AG08395 (cell line): ENCODE results near the gene PPEF2.

Experiments
- DNase-seq: peaks from one replicate; pipeline ENCODE4 v3.0.0; 2012; ENCODE audit warnings: mixed read lengths, low spot score

PPEF2 gene

DNA sequence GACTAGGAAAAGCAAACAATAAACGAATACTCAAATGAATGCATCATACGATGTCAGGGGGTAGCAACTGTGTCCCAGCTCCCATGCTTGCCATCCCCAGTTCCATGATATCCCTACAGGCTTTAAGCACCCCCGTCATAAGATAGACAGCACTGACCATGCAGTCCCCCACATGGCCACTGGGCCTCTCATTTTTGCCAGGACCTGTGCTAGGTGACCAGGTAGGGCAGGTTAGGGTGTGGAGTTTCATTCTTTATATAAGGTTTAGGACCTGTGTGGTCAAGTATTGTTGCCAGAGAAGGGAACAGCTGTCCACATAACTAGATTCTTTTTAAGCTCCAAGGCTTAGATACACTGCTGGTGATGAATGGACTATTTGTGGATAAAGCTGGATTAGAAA, 9.7 kb downstream of the PPEF2 start:
- DNase-seq, result no peak

DNA sequence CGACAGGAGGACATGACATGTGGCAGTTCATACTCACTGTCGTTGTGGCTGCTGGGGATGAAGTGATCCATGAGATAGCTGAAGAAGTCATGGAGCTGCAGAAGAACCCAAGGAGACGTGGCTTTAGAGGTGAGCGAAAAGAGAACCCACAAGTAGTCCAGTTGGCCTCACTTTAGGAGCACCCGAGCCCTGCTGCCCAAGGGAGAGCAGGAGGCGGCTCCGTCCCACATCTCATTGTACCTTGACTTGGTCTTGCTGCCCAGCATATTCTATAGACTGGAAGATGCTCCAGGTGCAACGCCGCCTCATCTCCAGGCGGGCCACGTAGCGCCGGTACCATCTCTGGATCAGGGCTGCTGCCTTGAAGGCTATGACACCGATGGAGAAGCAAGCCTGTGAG, 10.6 kb downstream of the PPEF2 start:
- DNase-seq, result no peak

DNA sequence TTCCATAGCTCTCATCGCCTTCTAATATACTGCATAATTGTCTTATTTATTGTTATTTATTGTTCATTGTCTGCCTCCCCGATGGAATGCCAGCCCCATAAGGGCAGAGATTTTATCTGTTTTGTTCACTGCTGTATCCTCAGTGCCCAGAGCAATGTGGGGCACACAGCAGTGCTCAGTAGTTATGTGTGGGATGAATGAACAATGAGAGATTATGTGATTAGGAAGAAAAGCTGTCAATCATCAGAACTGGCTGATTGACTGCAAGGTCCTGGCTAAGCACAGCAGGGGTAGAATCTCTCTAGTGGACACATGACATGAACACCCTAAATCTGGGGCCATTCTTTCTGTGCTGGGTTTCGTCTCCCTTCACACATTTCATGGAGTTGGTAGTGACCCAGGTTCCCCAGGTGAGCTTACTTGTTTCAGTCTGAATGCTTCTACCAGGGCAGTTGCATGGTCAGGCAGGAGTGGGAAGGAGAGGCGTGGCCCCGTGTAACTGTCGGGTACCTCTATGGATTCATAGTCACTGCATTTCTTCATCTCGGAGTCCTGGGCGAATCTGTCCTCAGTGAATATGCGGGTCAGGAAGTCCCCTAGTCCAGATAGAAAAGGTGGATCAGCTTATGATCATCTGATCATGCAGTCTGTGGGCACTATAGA, 12.6 kb downstream of the PPEF2 start:
- no peak for DNase-seq

DNA sequence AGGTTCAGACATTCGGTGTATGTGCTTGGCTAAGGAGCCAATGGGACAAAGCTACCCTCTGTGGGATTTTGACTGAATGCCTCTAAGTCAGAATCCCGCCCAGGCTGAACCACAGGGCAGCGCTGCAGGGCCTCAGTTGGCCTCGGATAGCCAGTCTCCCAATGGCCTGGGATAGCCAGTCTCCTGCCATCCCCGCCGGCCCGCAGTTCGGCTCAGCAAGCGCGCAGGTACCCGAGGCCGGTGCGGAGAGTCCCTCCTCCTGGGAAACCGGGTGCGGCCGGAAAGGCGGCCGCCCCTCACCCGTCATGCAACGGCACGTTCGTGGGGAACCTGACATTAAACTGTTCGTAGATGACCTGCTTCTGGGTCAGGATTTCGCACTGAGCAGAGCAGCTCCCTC, 16.1 kb downstream of the PPEF2 start:
- DNase-seq, result no peak

DNA sequence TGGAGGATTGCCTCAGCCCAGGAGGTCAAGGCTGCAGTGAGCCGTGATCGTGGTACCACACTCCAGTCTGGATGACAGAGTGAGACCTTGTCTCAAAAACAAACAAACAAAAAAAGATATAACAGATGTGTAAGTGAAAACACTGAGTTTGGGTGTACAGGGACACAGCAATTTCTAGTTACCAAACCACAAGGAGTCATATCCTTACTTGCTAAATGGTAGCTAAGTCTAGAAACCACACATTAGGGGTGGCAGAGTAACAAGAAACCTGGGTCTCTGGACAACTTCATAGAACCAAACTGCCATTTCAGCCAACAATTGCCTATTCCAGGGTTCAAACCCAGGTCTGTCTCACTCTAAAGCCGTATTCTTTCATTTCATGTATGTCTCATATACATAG, 20.8 kb downstream of the PPEF2 start:
- no peak for DNase-seq

DNA sequence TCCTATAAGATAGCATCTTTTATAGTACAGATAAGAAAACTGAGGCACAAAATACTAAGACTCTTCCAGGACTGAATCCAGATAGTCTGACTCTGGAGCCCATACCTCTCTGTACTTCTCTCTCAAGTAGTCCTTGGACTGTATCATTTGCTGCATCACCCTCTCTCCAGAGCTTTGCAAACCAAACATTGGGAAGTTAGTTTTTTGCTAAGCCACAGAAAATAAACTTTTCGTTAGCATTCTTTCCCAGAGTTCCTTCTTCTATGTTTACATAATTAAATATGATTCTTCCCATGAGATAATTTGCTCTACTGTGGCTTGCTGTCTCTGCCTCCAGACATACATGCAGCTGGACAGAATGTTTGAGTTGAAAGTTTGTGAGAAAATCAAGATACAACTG, 22.0 kb downstream of the PPEF2 start:
- no peak for DNase-seq

DNA sequence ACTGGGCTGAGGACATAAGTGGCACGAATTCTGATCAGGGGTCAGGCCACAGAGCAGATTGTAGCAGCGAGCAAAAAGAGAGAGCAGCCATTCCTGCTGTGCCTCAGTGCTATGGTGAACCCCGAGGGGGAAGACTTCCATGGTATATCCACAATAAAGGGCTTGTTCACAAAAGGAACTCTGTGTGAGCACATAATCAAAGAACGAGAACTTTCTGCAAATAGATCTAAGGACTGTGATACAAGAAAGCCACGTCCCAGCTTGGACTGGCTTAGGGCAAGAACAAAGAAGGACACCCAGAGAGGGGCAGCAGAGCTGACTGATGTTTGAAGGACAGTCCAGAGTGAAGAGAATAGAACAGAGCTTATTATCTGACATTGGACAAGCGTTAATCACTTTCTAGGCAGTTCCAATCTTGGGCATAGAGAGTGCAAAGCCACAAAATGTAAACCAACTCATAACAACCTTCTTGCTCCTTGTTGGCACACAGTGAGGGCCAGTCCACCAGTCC, 24.0 kb downstream of the PPEF2 start:
- DNase-seq, result no peak

DNA sequence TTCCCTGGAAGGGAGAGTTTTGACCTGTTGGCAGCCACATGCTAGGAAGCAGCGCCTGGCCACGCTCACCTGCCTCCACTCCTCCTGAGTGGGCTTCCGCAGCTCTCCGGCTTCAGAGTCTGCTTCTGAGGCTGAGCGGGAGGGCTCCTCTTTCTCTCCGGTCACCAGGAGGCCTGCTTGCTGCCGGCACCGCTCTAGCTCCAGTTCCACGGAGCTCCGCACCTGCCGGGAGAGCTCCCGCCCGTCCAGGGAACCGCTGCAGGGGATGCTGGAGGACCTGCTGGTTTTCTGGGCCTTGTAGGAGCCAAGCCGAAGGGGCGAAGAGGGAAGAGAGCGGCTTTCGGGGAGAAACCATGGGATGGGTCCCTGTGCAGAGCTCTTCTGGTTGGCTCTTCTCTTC, 26.0 kb downstream of the PPEF2 start:
- DNase-seq, result no peak

DNA sequence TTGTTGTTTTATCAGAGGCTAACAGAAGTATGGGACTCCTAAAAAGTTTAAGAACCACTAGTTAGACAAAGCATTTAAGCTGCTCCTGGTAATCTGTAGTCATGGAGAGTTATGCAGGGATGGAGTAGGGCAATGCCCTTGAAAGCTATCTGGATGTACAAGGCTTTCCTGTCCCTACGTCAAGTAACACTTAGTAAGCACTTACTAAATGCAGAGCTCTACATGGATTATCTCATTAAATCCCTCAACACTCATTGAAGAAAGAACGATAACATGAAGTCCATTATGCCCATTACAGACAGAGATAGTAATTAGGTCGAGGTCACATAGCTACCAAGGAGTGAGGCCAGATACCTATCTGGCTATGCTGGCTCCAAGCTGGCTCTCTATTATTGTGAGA, 33.2 kb downstream of the PPEF2 start:
- DNase-seq, result no peak

DNA sequence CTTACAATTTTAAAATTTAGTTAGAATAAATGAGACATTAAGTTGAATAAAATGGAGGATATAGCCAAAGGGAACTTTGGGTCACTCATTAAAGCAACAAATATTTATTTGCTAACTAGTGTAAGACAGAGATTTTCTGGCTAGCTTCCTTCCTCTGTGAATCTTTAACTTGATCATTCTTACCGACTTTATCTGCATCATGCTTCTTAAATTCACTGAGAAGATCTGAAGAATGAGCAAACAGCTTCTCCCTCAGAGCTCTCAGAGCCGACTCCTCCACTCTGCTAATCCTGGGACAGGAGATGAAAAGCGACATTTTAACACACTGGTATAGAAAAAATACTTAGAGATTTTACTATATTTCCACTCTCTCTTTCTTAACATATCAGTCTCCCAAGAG, 35.1 kb downstream of the PPEF2 start:
- no peak for DNase-seq

DNA sequence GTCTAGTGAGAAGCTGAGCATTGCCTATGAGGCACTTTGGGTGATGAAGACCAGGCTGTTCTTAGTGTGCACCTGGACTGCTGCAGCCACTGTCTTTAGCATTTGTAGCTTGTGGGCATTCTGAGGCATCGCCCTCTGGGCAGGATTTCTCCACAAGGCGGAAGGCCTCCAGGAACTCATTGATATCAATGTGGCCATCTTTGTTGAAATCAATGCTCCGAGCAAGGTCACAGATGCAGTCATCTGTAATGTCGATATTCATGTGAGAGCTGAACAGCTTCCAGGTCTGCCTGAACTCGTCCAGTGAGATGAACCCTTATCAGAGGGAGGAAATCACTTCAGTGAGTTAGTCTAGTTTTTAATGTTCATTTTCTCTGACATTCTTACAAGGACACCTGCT, 41.6 kb downstream of the PPEF2 start:
- DNase-seq, result no peak

DNA sequence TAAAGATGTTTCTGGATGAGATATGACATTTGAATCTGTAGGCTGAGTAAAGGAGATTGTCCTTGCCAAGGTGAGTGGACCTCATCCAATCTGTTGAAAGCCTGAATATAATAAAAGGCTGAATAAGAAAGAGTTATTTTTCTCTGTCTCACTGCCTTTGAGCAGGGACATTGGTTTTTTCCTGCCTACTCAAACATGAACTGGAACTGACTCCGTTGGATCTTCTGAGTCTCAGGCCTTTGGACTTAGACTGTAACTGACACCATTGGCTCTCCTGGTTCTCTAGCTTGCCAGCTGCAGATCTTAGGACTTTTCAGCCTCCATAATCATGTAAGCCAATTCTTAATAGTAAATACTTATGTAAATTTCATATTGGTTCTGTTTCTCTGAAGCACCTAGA, 43.5 kb downstream of the PPEF2 start:
- DNase-seq, result no peak

DNA sequence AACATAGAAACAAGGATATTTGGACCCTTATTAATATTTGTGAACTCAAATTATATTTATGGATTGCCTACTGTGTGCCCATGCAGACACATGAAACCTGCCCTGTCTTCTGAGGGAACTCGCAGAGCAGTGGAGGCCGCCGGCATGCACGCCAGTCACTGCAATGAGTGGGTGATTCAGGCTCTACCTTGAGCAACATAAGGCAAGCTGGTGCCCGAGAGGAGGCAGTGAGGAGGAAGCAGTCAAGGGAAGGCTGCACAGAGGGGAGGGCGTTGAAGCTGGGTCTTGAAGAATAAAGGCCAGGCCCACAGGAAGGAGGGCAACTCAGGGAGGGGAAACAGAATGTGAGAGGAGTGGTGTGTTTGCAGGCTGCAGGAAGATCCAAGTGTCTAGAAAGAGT, 52.8 kb downstream of the PPEF2 start:
- no peak for DNase-seq

DNA sequence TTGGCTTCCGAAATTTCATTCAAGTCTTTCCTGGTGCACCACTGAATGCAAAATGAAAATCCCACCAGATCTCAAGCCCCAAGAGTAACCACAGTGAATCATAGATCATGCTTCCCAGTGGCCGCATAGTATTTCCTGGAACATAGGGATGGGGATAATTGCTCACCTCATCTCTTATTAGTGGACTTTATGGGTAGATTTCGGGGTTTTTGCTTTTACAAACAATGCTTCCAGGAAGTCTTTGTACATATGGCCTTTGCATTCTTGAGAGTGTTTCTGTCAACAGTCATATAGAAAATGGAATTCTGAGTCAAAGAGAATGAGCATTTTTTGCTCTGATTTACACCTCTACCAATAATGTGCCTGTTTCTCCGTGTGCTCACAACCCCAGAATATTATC, 53.4 kb downstream of the PPEF2 start:
- no peak for DNase-seq

DNA sequence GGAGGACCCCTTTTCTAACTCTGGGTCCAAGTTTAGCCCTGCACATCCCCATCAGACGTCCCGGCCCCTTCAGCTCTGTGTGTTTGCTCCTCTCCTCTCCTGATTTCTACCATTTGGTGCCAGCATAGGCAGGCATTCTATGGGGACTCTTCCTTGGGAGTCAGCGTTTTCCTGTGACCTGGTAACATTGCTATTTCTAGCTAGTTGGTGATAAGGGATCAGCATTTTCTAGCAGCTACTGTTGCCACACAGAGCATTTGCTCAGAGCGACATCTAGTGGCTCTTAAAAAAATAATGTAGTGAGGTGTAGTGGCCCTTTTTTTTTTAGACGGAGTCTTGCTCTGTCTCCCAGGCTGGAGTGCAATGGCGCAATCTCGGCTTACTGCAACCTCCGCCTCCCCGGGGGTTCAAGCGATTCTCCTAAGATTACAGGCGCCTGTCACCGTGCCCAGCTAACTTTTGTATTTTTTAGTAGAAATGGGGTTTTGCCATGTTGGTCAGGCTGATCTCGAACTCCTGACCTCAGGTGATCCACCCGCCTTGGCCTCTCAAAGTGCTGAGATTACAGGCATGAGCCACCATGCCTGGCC, 54.0 kb downstream of the PPEF2 start:
- peak; percentile 84 for DNase-seq

DNA sequence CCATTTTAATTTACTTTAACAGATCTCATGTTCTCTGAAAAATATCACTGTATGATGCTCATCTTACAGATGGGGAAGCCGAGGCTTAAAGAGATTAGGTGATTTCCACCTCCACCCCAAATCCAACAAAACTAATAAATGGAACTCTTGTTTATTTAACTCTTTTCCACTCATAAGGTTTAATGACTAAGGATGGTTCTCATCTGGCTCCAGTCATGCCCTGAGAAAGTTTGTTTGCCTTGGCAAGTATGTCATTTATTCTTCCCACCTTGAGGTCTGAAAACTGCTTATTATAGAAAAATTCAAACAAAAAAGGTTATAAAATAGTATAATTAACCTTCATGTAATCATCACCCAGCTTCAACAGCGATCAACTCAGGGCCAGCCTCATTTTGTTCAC, 56.3 kb downstream of the PPEF2 start:
- DNase-seq, result no peak

DNA sequence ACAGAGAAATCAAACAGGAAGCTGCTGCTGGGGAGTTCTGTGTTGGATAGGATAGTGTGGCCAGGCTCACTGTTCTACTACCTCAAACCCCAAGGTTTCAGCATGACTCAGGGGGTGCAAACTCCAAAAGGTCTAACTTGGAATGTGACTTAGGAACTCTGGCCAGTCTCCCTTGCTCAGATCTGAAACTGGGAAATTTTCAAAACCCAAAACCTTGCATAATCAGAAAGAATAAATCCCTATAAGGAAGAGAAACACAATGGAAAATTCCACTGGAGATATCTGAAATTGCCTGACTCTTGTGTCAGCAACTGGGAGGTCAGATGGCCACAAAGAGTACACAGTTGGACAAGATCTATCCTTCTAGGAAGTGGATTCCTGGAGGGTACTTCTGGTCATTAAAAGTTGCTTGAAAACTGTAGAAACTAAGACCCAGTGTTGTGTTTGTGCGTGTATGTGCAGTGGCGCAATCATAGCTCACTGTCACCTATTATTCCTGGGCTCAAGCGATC, 58.0 kb downstream of the PPEF2 start:
- DNase-seq, result peak; percentile 78

DNA sequence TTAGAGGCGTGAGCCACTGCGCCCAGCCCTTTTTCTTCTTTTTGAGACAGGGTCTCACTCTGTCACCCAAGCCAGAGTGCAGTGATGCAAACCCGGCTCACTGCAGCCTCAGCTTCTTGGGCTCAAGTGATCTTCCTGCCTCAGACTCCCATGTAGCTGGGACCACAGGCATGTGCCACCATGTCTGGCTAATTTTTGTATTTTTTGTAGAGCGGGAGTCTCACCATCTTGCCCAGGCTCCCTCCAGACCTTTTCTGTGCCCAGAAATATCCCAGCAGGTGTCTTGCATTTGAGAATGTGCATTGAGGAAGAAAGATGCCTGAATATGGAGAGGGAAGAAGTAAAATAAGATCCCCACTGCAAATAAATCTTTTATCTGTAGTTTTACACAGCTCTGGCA, 58.7 kb downstream of the PPEF2 start:
- DNase-seq, result no peak

DNA sequence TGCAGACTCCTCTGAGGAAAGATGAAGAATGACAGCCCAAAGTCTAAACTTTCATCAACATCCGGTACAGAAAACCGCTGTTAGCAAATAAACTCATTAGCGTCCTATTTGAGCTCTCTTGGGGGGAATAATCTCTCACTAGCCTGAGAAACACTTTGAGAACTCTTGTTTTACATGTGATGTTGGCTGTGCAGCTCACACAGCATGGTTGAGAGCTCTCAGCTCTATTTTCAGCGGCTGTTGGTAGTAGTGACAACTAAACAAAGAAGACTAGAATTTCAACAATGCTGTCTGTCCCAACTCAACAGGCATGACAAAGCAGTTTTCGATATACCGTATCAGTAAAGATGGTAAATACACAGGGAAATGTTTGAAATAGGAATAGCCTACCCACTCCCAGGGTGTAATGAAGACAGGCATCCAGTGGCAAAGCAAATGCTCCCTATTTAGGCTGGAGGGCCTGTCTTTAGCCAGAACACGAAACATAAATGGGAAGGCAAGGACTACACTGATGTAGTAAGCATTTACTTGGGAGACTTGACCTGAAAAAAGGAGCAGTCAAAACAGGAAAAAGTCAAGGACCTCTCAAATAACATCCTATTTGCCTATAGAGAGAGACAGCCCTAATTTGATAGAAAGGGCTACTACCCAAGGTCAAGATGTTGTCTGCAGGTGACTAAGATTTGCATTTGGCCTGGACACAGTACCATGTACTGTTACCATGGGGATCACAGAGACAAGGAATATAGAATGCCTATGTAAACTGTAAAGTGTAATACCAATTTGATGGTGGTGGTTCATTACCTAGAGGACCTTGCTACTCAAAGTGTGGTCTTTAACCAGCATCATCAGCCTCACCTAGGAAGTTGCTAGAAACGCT, 60.4 kb downstream of the PPEF2 start:
- DNase-seq, result no peak

DNA sequence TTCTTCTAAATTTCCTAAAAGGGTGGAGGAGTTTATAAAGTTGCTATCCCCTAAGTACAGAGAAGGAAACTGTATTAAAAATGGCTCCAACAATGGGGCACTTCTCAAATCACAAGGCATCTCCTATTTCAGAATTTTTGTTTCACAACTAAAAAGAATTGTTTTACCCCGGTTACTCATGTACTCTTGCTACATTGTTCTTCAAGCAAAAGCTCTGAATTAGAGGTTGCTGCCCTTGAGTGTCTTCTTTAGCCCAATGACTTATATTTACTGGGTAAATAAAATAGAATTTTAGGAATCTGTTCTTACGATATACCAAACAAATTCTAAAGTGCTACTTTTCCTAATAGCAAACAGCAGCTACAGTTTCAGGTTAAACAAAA, 67.5 kb downstream of the PPEF2 start:
- no peak for DNase-seq

DNA sequence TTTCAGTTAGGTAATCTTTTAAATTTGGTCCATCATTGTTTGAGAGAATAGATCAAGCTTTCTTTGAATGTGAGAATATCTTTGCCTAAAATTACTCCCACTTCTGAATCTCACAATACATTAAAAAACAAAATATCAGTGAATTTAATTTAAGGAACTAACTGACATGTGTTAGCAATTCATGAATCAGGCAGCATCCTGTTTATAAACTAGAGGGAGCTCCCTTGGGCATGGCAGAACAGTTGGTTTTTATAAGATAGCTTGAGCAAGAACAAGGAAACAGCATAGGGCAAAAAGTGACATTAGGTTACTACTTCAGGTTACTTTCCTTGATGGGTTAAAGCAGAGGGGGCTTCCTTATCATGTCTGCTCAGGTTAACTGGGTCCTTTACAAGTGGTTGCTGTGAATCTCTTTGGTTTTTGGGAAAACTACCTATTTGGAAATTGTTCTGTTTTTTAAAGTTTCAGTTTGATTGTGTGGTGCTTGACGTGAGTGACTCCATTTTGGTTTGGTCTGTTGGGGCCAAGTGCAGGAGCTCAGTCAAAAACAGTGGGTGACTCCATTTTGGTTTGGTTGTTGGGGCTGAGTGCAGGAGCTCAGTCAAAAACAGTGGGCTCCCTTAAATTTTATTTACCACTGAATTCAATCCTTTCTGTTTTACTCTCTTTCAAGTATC, 68.0 kb downstream of the PPEF2 start:
- no peak for DNase-seq

DNA sequence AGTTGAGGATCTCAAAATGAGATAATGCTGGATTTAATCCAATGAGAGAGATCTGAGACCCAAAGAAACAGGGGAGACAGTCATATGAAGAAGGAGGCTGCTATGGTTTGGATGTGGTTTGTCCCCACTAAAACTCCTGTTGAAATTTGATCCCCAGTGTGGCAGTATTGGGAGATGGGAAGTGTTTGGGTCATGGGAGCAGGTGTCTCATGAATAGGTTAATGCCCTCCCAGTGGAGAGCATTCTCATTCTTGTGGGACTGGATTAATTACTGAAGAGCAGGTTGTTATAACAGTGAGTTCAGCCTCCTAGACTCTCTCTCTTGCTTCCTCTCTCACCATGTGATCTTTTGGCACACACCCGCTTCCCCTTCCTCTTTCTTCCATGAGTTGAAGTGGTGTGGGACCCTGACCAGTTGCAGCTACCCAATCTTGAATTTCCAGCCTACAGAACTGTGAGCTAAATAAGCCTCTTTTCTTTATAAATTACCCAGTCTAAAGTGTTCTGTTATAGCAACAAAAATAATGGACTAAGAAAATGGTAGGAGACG, 70.3 kb downstream of the PPEF2 start:
- no peak for DNase-seq
